MM.1S (cell line): ENCODE results near the gene DGKI.

Experiments
- DNase-seq: peaks from one replicate; pipeline ENCODE4 v3.0.0-alpha.2; 2015
- H2AFZ ChIP-seq: fragments of 300-600 bp; sonication (generic); 2 replicates; pipeline ENCODE4 v1.6.0; 2016; ENCODE audit warnings: antibody characterized with exemption, low read length
- H3F3A ChIP-seq: fragments of 300-600 bp; sonication (generic); 2 replicates; pipeline ENCODE4 v1.6.1; 2016; ENCODE audit warnings: mild to moderate bottlenecking, antibody characterized with exemption, low read length, moderate library complexity, mixed read lengths; ENCODE audit not compliant: insufficient read depth
- H3K27ac ChIP-seq: fragments of 300-600 bp; sonication (generic); 2 replicates; pipeline ENCODE4 v1.5.1; 2016; ENCODE audit warnings: mild to moderate bottlenecking, low read length
- H3K27me3 ChIP-seq: fragments of 300-600 bp; sonication (generic); replicated peaks from 2 replicates; pipeline ENCODE4 v1.6.0; 2016; ENCODE audit warnings: low read length; ENCODE audit not compliant: insufficient read depth
- H3K36me3 ChIP-seq: fragments of 300-600 bp; sonication (generic); replicated peaks from 2 replicates; pipeline ENCODE4 v1.6.1; 2016; ENCODE audit warnings: mild to moderate bottlenecking, low read length, mixed read lengths; ENCODE audit not compliant: insufficient read depth
- H3K4me1 ChIP-seq: fragments of 300-600 bp; sonication (generic); 2 replicates; pipeline ENCODE4 v1.6.1; 2016; ENCODE audit warnings: low read length, mixed read lengths
- H3K4me2 ChIP-seq: fragments of 300-600 bp; sonication (generic); 2 replicates; pipeline ENCODE4 v1.6.0; 2016; ENCODE audit warnings: low read depth, low read length
- H3K4me3 ChIP-seq: fragments of 300-600 bp; sonication (generic); 2 replicates; pipeline ENCODE4 v1.5.1; 2016; ENCODE audit warnings: low read length, mixed read lengths
- H3K79me2 ChIP-seq: fragments of 300-600 bp; sonication (generic); 2 replicates; pipeline ENCODE4 v1.6.1; 2016; ENCODE audit warnings: mixed run types, low read length, mixed read lengths
- H3K9ac ChIP-seq: fragments of 300-600 bp; sonication (generic); 2 replicates; pipeline ENCODE4 v1.6.1; 2016; ENCODE audit warnings: low read length, mixed read lengths
- H3K9me2 ChIP-seq: fragments of 300-600 bp; sonication (generic); replicated peaks from 2 replicates; pipeline ENCODE4 v1.6.1; 2016; ENCODE audit warnings: mild to moderate bottlenecking, low read length, mixed read lengths; ENCODE audit not compliant: insufficient read depth
- H3K9me3 ChIP-seq: fragments of 300-600 bp; sonication (generic); replicated peaks from 2 replicates; pipeline ENCODE4 v1.6.1; 2016; ENCODE audit warnings: mild to moderate bottlenecking, low read length, mixed read lengths; ENCODE audit not compliant: insufficient read depth
- H4K20me1 ChIP-seq: fragments of 300-600 bp; sonication (generic); 2 replicates; pipeline ENCODE4 v1.6.1; 2016; ENCODE audit warnings: mild to moderate bottlenecking, low read length, moderate library complexity, mixed read lengths; ENCODE audit not compliant: insufficient read depth
- EZH2 ChIP-seq: fragments of 300-600 bp; sonication (generic); optimal IDR thresholded peaks from 2 replicates; pipeline ENCODE3; 2017; ENCODE audit warnings: low read depth, mild to moderate bottlenecking, antibody characterized with exemption, low read length, mixed read lengths
- EZH2phosphoT487 ChIP-seq: fragments of 300-600 bp; sonication (generic); IDR thresholded peaks from 2 replicates; pipeline ENCODE4 v1.6.1; 2018; ENCODE audit warnings: antibody characterized with exemption, low read length
- TF ChIP-seq, protein P1 (sequence below): fragments of 300-600 bp; sonication (generic); IDR thresholded peaks from 2 replicates; pipeline ENCODE4 v1.5.1; 2016; ENCODE audit warnings: antibody characterized with exemption, low read length, mixed read lengths

Gene DGKI

DNA sequence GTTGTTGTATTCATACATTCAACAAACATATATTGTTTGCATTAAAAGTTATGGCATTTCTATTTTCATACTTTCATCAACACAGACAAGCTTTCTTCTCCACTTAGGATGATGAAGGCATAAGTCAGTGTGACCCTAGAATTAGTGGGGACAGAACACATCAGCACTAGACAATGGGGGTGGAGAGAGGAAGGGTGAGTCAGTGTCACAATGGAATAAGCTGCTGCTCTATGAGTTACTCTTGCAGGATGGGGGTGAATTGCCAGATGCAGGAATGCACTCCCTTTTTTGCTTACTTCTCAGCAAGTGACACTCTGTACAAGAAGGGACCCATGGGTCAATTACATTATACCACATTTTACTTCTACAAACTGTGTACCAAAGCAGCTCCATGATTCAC is 74.0 kb downstream of the DGKI start:
- Histone ChIP-seq H3K4me3 (no peak overlapping the region), H3K9me2 (no peaks in the 10 kb centered on the region), H2AFZ (no peak overlapping the region), H3K9ac (no peak overlapping the region), H3K4me2 (no peak overlapping the region), H3F3A (no peaks in the 10 kb centered on the region), H3K36me3 (no peaks in the 10 kb centered on the region), H4K20me1 (no peaks in the 10 kb centered on the region), H3K79me2 (no peaks in the 10 kb centered on the region), H3K4me1 (no peaks in the 10 kb centered on the region), H3K27me3 (no peaks in the 10 kb centered on the region), H3K9me3 (no peaks in the 10 kb centered on the region), H3K27ac (no peak overlapping the region)
- DNase-seq, result no peak
- TF ChIP-seq EZH2 (no peak), EZH2phosphoT487 (no peak)
- TF ChIP-seq, protein P1, sequence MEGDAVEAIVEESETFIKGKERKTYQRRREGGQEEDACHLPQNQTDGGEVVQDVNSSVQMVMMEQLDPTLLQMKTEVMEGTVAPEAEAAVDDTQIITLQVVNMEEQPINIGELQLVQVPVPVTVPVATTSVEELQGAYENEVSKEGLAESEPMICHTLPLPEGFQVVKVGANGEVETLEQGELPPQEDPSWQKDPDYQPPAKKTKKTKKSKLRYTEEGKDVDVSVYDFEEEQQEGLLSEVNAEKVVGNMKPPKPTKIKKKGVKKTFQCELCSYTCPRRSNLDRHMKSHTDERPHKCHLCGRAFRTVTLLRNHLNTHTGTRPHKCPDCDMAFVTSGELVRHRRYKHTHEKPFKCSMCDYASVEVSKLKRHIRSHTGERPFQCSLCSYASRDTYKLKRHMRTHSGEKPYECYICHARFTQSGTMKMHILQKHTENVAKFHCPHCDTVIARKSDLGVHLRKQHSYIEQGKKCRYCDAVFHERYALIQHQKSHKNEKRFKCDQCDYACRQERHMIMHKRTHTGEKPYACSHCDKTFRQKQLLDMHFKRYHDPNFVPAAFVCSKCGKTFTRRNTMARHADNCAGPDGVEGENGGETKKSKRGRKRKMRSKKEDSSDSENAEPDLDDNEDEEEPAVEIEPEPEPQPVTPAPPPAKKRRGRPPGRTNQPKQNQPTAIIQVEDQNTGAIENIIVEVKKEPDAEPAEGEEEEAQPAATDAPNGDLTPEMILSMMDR, result no peak

DNA sequence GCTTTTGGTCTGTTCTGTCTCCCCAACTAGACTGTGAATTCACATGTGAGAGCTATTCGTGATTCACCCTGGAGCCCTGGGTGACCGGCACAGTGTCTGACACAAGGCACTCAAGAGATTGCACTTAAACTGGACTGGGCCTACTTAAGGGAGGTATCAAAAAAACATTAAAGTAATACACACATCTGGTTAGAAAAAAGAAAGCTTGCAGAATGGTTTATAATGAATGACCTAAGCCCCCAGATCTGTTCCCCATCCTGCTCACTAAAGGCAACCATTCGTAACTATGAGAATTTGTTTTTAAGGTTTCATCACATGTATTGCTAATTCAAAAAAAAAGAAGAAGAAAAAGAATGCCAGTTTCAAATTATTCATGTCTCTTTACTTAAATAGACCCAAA is 74.5 kb downstream of the DGKI start:
- Histone ChIP-seq H3K9me3 (no peaks in the 10 kb centered on the region), H3K4me1 (no peaks in the 10 kb centered on the region), H3K9ac (no peak overlapping the region), H3K4me2 (no peak overlapping the region), H3K27ac (no peak overlapping the region), H3K4me3 (no peak overlapping the region), H3F3A (no peaks in the 10 kb centered on the region), H2AFZ (no peak overlapping the region), H3K79me2 (no peaks in the 10 kb centered on the region), H4K20me1 (no peaks in the 10 kb centered on the region), H3K27me3 (no peaks in the 10 kb centered on the region), H3K36me3 (no peaks in the 10 kb centered on the region), H3K9me2 (no peaks in the 10 kb centered on the region)
- DNase-seq, result no peak
- TF ChIP-seq EZH2 (no peak), EZH2phosphoT487 (no peak)
- TF ChIP-seq, protein P1, result no peak

DNA sequence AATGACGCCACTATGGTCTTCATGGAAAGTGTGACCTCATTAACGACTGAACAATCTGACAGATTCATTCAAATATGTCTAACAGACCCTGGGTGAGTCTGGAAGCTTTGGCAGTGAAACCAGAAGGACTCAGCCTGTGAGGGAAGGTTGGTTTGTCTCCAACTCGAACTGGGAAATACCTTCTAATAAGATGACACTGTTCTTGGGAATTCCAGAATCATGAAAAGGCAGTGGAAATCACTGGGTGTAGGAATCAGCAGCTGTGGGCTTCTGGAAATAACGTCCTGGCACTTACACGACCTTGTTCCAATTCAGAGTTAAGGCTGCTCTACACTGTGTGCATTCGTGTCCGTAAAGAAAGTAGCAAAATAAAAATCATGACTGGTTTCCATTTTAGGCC is 75.1 kb downstream of the DGKI start:
- no peak for DNase-seq
- H3K9ac ChIP-seq, result no peak overlapping the region
- no peaks in the 10 kb centered on the region for H3K27me3 ChIP-seq
- no peaks in the 10 kb centered on the region for H4K20me1 ChIP-seq
- H3K27ac ChIP-seq, result no peak overlapping the region
- no peaks in the 10 kb centered on the region for H3K4me1 ChIP-seq
- no peaks in the 10 kb centered on the region for H3K9me2 ChIP-seq
- no peaks in the 10 kb centered on the region for H3K9me3 ChIP-seq
- H3K4me2 ChIP-seq, result no peak overlapping the region
- no peaks in the 10 kb centered on the region for H3K79me2 ChIP-seq
- no peaks in the 10 kb centered on the region for H3K36me3 ChIP-seq
- H3F3A ChIP-seq, result no peaks in the 10 kb centered on the region
- H2AFZ ChIP-seq, result no peak overlapping the region
- no peak overlapping the region for H3K4me3 ChIP-seq
- TF ChIP-seq, protein P1, result no peak
- TF ChIP-seq EZH2phosphoT487, result no peak
- TF ChIP-seq EZH2, result no peak
